NCI-H345 (cell line): ENCODE data around the gene GPRC5A.

Experiments
- DNase-seq: peaks from one replicate; lab custom pipeline; 2025; lab: John Stamatoyannopoulos, UW

The GPRC5A gene

GRCh38 chr12:12885096-12885792 lies 6.1 kb upstream of the GPRC5A start:
- DNase-seq = no peak

GRCh38 chr12:12887471-12887870 lies 3.9 kb upstream of the GPRC5A start:
- no peak for DNase-seq

DNA sequence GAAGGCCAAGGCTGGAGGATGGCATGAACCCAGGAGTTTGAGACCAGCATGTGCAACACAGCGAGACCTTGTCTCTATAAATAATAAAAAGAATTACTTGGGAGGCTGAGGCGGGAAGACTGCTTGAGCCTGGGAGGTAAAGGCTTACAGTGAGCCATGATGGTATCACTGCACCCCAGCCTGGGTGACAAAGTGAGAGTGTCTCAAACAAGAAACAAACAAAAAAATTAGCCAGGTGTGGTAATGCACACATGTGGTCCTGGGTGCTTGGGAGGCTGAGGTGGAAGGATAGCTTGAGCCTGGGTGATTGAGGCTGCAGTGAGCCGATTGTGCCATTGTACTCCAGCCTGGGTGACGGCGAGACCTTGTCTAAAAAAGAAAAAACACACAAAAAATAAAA lies 1.7 kb upstream of the GPRC5A start:
- no peak for DNase-seq

GRCh38 chr12:12890543-12891079 lies 751 bp upstream of the GPRC5A start:
- peak; percentile 46 for DNase-seq

GRCh38 chr12:12891881-12892355 lies 556 bp downstream of the GPRC5A start:
- no peak for DNase-seq

DNA sequence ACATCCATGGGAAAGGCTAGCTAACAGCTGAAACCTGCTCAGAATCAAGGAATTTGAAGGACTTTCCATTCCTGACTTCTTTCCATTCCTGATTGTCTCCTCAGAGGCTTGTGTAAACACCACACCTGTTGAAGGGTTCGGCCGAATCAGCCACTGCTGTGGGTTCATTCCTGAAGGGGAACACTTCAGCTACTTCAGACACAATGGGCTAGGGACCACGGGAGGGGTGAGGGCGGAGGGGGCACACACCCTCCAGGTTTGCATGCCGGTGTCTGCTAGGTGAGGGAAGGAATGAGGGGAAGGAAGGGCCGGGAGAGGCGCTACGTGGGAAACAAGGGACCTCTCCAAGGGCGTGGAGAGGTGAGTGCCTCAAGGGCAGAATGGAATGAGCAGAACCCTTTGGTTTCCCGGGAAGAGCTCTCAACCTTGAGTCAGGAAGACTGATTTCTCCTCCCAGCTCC lies 1.3 kb downstream of the GPRC5A start:
- DNase-seq = no peak

DNA sequence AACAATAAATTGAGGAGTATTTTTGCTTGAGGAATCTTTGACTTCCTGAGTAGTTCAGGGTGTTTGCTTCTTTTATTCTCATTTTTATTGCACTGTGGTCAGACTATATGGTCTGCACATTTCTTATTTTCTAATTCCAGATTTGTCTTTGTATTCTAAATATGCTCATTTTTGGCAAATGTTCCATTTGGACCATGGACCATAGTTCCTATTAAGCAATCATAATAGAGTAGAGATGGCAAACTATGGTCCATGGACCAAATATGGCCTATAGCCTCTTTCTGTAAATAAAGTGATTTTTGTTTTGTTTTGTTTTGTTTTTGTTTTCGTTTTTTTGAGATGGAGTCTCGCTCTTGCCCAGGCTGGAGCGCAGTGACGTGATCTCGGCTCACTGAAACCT lies 2.1 kb downstream of the GPRC5A start:
- no peak for DNase-seq

GRCh38 chr12:12896260-12896659 lies 4.9 kb downstream of the GPRC5A start:
- no peak for DNase-seq

GRCh38 chr12:12897302-12897701 lies 5.9 kb downstream of the GPRC5A start:
- no peak for DNase-seq

DNA sequence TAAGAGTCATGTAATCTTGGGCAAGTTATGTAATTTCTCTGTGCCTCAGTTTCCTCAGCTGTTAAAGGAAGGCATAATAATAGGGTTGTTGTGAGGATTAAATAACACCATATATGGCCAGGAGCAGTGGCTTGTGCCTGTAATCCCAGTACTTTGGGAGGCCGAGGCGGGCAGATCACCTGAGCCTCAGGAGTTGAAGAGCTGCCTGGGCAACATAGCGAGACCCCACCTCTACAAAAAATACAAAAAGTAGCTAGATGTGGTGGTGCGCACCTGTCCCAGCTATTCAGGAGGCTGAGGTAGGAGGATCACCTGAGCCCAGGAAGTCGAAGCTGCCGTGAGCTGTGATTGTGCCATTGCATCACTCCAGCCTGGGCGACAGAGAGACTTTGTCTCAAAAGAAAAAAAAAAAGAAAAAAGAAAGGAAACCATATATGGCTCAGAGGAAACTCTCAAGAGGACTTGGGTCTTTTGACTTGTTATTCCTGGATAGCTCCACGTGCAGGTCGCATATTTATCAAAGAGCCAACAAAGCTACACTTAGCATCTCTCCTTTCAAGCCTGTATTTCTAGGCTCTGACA lies 6.9 kb downstream of the GPRC5A start:
- DNase-seq = no peak

- DNase-seq = no peak
Measured at GRCh38 chr12:12898911-12899511, 7.6 kb downstream of the GPRC5A start.

DNA sequence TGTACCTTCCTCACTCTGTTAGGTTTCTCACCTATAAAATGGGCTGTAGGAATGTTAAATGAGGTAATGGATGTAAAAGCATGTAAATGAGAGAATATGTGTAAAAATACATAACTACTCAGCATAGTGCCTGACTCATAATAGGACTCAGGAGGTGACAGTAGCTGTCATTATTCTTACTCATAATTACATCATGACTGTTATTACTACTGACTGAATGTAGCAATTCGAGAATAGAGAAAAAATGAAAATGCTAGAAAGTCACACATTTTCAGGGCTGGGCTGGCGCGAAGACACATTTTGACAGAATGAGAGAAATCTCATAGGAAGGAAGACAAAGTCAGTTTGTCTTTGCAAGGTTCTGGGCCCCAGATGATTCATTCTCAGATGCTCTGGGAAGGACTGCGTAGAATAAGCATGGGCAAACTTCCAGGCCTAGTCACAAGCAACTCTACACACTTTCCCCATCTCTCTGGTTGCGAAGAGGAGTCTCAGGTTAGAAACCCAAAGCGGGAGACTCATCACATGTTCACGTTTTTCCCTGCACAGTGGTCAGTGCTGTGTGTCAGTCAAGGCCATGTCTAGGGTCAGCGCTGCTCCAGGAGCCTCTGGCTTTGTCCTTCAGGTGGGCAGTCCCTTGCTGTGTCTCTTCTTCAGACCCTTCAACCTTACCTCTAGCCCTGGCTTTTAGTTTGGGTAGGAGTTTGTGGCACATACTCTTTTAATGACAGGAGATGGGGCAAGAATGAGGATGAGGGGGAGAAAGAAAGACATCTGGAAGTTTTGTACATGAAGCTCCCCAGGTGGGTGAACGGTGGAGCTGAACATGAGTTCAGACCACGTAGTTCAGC lies 8.4 kb downstream of the GPRC5A start:
- no peak for DNase-seq

- no peak for DNase-seq
Measured at GRCh38 chr12:12900786-12901157, 9.4 kb downstream of the GPRC5A start.

- DNase-seq = no peak
Measured at GRCh38 chr12:12901158-12901791, 9.9 kb downstream of the GPRC5A start.

DNA sequence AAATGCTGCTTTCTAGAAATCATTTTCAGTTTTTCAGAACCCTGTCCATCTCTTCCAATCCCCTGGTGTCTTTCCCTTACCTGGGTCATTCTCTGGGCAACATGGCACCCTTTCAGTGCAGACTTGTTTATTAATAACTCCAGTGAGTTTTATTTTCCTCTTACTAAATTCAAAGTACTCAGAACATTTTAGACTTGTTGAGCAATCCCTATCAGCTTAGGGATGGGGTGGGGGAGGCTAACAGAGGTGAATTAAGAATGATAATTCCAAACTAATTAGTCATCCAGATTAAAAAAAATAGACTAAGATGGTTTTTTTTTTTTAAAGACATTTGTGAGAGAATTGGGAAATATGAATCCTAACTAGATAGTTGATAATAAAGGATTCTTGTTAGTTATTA lies 10.7 kb downstream of the GPRC5A start:
- no peak for DNase-seq

- DNase-seq = no peak
Measured at GRCh38 chr12:12903642-12904609, 12.6 kb downstream of the GPRC5A start.

GRCh38 chr12:12907552-12907951 lies 16.2 kb downstream of the GPRC5A start:
- no peak for DNase-seq

DNA sequence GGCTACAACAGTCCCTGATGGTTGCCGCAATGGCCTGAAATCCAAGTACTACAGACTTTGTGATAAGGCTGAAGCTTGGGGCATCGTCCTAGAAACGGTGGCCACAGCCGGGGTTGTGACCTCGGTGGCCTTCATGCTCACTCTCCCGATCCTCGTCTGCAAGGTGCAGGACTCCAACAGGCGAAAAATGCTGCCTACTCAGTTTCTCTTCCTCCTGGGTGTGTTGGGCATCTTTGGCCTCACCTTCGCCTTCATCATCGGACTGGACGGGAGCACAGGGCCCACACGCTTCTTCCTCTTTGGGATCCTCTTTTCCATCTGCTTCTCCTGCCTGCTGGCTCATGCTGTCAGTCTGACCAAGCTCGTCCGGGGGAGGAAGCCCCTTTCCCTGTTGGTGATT lies 16.9 kb downstream of the GPRC5A start:
- no peak for DNase-seq

- no peak for DNase-seq
Measured at GRCh38 chr12:12908711-12909110, 17.3 kb downstream of the GPRC5A start.

DNA sequence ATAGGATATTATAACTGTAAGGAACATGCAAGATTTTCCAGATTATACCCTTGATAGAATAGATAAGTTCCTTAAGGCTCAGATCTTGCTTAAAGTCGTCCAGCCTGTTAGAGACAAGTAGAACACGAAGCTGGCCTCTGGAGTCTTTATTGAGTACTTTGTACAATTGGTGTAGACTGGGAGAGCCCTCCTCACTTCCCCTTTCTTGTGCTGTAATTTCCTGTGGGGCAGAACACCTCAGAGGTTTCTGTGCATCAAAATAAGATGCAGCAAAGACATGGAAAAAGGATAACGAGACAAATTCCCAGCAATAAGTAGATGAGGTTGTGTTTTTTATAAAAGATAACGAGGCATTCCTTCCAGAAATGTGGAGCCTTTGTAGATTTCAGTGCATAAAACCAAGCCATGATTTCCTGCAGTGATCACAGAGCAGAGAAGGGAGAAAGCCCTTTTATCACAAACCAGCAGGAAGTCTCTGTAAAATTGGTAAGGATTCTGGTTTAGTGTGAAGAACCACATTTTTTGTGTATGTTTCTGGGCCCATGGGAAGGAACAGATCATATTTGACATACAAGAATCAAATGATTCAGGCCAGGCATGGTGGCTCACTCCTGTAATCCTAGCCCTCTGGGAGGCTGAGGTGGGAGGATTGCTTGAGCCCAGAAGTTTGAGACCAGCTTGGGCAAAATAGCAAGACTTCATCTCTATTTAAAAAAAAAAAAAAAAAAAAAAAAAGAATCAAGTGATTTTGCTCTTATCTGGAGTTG lies 18.0 kb downstream of the GPRC5A start:
- DNase-seq = no peak
